Activated T-helper 1 cell treated with Interleukin-2 at 50 U/mL for 16 hours (primary cell): Measurements from ENCODE around the gene SHROOM1.
"Not testable (repeated sequence)": the region's sequence is repeated elsewhere in the genome, so short reads cannot be mapped to it uniquely, and the experiment has no call there.

Experiments
- DNase-seq: peaks from one replicate; pipeline ENCODE4 v3.0.0-alpha.2; 2020; ENCODE audit warnings: low read depth

SHROOM1 gene

DNA sequence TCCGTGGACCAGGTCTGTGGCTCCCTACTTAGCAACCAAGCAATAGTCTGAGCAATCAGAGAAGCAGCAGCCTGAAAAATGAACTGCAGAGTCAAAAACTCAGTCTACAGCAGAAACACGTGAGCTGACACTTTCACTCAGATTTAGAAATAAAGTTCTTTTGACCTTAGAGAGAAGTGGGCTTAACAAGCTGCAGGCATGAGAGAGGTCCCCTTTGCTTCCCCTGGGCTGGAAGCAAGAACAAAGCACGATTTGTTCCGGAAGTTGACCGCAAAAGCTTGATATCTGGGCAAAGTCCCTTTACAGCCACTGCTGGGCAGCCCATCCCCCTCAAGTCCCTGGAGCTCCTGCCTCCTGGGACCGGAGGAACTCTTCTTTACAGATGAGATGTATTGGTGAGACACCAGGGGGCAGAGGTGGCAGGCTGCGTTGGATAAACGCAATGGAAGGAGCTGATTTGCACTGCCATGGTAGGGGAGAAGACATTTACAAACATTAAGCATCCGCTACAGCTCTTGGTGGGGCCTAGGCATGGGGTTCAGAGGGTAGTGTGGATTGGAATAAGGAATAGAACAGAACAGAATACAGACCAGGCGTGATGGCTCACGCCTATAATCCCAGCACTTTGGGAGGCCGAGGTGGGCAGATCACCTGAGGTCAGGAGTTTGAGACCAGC is 23.1 kb downstream of the SHROOM1 start:
- DNase-seq = no peak

DNA sequence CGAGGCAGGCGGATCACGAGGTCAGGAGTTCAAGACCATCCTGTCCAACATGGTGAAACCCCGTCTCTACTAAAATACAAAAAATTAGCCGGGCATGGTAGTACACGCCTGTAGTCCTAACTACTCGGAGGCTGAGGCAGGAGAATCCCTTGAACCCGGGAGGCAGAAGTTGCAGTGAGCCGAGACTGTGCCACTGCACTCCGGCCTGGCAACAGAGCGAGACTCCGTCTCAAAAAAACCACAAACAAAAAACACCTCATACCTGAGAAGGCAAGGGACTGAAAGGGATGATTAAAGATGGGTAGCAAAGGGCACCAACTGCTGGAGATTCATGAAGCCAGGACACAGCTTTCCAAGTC is 23.7 kb downstream of the SHROOM1 start:
- not testable (repeated sequence) for DNase-seq

- not testable (repeated sequence) for DNase-seq
Observed at GRCh38 chr5:132805872-132806271, 24.6 kb downstream of the SHROOM1 start.

GRCh38 chr5:132804219-132804618 is 26.2 kb downstream of the SHROOM1 start:
- DNase-seq = not testable (repeated sequence)

DNA sequence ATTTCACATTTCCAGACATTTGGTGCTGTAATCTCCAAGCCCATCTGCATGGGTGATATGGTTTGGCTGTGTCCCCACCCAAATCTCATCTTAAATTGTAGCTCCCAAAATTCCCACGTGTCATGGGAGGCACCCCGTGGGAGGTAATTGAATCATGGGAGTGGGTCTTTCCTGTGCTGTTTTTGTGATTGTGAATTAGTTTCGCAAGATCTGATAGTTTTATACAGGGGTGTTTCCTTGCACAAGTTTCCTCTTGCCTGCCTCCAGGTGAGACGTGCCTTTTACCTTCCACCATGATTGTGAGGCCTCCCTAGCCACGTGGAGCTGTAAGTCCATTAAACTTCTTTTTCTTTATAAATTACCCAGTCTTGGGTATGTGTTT is 27.8 kb downstream of the SHROOM1 start:
- DNase-seq = not testable (repeated sequence)

DNA sequence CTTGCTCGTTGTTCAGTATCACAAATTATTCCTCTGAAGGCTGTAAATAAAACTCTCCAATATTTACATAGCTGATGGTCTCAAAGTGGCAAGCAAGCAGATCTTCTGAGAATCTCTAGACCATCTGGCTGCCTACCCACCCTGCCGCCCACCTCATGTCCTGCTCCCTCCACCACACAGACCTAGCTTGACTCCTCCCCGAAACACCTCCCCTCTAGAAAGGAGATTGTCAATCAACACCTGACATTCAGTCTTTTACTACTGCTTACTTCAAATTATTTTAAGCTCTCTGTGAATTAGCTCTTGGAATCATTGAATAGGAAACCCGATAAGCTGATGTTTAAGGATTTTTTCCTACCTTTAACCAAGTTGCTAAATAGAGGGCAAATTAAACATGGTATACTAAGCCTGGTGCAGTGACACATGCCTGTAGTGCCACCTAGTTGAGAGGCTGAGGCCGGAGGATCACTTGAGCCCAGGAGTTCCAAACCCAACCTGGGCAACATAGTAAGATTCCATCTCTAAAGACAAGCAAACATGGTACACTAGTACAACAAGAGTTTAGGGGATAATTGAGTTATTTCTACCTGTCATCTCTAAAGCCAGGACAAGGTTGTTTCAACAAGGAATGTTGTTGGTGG is 28.3 kb downstream of the SHROOM1 start:
- no peak for DNase-seq

DNA sequence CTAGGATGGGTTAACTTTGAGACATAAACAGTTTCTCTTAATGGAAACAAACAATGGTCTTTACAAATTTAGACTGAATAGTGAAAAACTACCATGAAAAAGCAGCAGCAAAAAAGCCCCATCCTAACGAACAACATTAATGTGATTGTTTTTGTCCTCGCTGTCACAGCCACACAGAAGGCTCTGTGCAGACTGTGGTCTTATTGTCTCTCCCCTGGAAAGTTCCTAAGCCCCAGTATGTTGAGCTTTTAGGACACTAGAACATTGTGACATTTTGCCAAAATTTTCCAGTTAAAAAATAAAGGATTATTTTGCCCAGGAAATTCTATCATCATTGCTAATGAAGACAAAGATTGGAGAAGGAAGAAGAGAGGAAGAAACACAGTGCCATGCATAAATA is 29.9 kb downstream of the SHROOM1 start:
- DNase-seq = no peak

DNA sequence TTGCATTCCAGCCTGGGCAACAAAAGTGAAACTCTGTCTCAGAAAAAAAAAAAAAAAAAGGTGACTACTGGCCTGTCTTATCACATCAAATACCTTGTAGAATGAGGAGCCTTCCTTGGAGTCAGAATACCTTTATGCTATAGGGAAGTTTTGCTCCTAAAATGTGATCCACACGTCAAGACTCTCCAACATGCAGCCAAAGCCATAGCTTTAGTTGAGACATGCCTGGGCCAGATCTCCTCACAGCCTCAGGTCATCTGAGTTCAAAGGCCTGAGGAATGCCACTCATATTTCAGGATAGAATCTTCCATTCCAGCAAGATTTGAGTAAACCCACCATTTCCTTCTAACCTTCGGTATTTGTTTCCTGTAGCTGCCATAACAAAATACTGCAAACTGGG is 31.1 kb downstream of the SHROOM1 start:
- DNase-seq = no peak

DNA sequence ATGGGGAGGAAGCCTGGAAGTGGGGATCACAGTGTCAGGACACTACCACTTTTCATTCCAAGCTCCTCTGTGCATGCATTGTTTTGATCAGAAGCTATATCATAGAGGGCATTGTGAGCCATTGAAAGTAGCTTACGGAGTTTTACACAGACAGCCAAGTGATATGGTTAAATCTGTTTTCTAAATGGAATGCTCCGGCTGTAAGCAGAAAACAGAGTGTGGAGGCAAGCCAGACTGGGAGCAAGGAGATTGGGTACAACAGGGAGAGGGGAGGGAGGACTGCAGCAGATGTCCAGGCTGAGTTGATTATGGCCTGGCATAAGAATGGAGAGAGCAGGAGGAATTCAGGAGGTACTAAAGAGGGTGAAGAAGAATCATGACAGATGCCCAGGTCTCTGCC is 32.8 kb downstream of the SHROOM1 start:
- DNase-seq = no peak

GRCh38 chr5:132791026-132791425 is 39.4 kb downstream of the SHROOM1 start:
- DNase-seq = no peak

- DNase-seq = no peak
Observed at GRCh38 chr5:132790201-132790865, 40.1 kb downstream of the SHROOM1 start.

DNA sequence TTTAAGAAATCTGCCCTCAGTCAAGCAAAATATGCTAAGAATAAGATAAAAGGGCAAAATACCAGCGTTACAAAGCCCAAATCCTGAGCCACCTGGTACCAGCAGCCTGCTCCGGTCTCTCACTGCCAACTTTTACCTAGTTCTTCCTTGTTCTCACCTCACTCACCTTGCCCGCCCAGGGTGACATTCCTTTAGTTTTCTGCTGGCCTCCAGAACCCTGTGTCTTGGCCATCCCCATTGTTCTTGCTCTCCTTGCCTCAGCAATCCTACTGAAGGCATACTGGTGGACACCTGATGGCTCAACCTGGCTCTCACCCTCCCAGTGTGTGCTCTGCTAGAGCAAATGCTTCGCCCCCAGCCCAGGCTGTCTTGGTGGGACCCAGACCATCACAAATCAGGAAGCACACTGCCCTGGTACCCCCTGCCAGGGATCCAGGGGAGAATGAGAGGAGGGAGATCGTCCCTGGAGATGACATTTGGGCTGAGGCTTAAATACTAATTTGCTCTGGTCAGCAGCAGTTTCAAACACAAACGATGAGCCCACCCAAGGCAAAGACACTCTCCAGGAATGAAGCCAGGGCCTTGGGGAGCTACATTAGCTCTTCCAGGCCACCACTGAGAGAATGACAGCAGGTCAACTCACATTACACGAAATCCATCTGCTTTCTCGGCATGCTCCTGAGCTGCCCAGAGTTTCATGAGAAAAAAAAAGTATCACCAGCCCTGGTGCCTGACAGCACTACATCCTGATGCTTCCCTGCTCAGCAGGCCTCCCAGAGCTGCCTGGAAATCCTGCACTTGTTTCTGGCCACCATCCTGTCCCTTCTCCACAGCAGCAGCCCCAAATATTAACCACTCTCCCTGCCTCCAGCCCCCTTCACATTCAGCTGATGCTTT is 41.2 kb downstream of the SHROOM1 start:
- DNase-seq = no peak

- DNase-seq = no peak
Observed at GRCh38 chr5:132788508-132788907, 41.9 kb downstream of the SHROOM1 start.

- no peak for DNase-seq
Observed at GRCh38 chr5:132787076-132787475, 43.4 kb downstream of the SHROOM1 start.

GRCh38 chr5:132785864-132786263 is 44.6 kb downstream of the SHROOM1 start:
- no peak for DNase-seq

DNA sequence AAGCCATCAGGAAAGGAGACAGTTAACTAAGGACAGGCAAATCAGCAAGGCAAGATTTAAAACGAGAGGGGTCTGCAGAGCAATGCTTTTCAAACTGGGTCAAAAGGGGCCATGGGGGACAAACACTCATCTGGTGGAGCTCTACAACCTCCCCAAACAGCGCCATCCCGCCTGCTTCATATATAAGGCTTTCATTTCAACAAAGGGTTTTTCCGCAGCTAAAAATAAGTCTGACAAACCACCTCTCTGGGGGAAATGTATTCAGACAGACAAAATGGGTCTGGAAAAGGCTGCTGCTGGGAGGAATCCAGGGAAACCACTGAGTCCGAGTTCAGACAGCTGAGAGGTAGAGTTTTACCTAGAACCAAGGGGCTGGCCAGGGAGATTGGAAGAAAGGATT is 45.1 kb downstream of the SHROOM1 start:
- DNase-seq = no peak

GRCh38 chr5:132782101-132782500 is 48.3 kb downstream of the SHROOM1 start:
- no peak for DNase-seq

GRCh38 chr5:132781029-132781428 is 49.4 kb downstream of the SHROOM1 start:
- DNase-seq = no peak

- DNase-seq = no peak
Observed at GRCh38 chr5:132780577-132780976, 49.9 kb downstream of the SHROOM1 start.

GRCh38 chr5:132779961-132780360 is 50.5 kb downstream of the SHROOM1 start:
- DNase-seq = no peak

DNA sequence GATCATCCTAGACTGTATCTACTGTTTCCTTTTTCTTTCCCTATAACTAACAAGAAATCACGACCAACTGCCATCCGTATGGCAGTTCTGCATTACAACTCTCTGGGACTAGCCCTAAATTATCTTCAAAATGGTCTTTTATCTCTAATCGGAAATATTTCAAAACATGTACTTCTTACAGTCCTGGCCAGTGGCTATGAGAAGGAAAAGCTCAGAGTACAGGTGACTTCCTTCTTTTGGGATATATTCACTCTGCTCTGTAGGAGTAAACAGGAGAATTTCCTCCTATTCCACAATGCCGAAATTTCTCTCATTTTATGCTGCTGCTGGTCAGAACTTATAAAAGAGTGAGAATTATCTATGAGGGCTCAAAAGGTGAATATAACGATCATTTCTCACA is 51.6 kb downstream of the SHROOM1 start:
- DNase-seq = no peak

- DNase-seq = no peak
Observed at GRCh38 chr5:132778129-132778528, 52.3 kb downstream of the SHROOM1 start.
